ENCODE data around the gene MED15. TPM values are rescaled to one million over a fixed set of nuclear protein-coding genes. Genes with fewer than 3 reads are reported as not detected.

MED15 gene
- total RNA-seq, 1 experiment from 2014 or later, result 87.9 TPM

- no peak for DNase-seq
- Histone ChIP-seq H3F3A (ENCODE audit: insufficient read depth, low read depth) (peaks cover 35% of the 10 kb centered on the region), H3K4me3 (peak overlapping the region; percentile 66), H3K36me3 (ENCODE audit: low read depth) (0 out of 2 replicates have a peak, but pooled peaks cover 1% of the 10 kb centered on the region), H3K9me3 (ENCODE audit: insufficient read depth, low read depth) (no peaks in the 10 kb centered on the region), H3K9me2 (ENCODE audit: insufficient read depth) (no peaks in the 10 kb centered on the region), H3K27me3 (ENCODE audit: insufficient read depth, low read depth) (no peaks in the 10 kb centered on the region), H2AFZ (no peak overlapping the region), H4K20me1 (ENCODE audit: insufficient read depth) (peaks cover 8% of the 10 kb centered on the region), H3K4me2 (peak overlapping the region; percentile 100), H3K4me1 (replicated peaks; ENCODE audit: insufficient read depth) (peaks cover 33% of the 10 kb centered on the region), H3K79me2 (ENCODE audit: low read depth) (peaks cover 63% of the 10 kb centered on the region), H3K27ac (peak overlapping the region; percentile 98)
- intact Hi-C loops (cut with micrococcal nuclease; ENCODE audit: unreplicated experiment), result loop anchor here (1.0 kb wide), 2 partner anchors 21 to 58 kb away; no protein-coding TSS in a partner anchor
- TSS peak; percentile 94 for BruUV-seq (replicated peaks)
- TF ChIP-seq CTCF (conservative IDR thresholded peaks at IDR 0.05) (no peak), EZH2 (IDR thresholded peaks at IDR 0.05; ENCODE audit: low read depth) (no peak)
- POLR2A ChIA-PET (ENCODE audit: unreplicated experiment), result interaction anchor here (0.6 to 0.9 kb wide), 3 partner anchors 21 to 58 kb away, joined by 3 to 29 read pairs (median 4); no protein-coding TSS in a partner anchor
- CTCF ChIA-PET, result interaction anchor here (0.7 kb wide), 1 partner anchor 58 kb away, joined by 3 read pairs; no protein-coding TSS in a partner anchor
Measured at GRCh38 chr22:20508815-20509271, 1.4 kb downstream of the MED15 start.

- peak; percentile 66 to 81 for DNase-seq
- intact Hi-C loops (cut with micrococcal nuclease; ENCODE audit: unreplicated experiment), result loop anchor here (1.0 kb wide), 2 partner anchors 21 to 58 kb away; no protein-coding TSS in a partner anchor
Measured at GRCh38 chr22:20509344-20510047, 2.1 kb downstream of the MED15 start.

More at GRCh38 chr22:20509344-20510047, 2.1 kb downstream of the MED15 start:
- BruUV-seq (replicated peaks), result no TSS peak
- no peaks in the 10 kb centered on the region for H3K27me3 ChIP-seq (ENCODE audit: insufficient read depth, low read depth)
- peak overlapping the region; percentile 98 for H3K27ac ChIP-seq
- peak overlapping the region; percentile 66 for H3K4me3 ChIP-seq
- H4K20me1 ChIP-seq (ENCODE audit: insufficient read depth), result peaks cover 15% of the 10 kb centered on the region
- CTCF ChIA-PET, result interaction anchor here (0.5 to 0.7 kb wide), 2 partner anchors 10 to 57 kb away, joined by 3 to 9 read pairs; no protein-coding TSS in a partner anchor
- H3K4me2 ChIP-seq, result peak overlapping the region; percentile 100
- TF ChIP-seq CTCF (conservative IDR thresholded peaks at IDR 0.05) (no peak), EZH2 (IDR thresholded peaks at IDR 0.05; ENCODE audit: low read depth) (no peak)
- H3K4me1 ChIP-seq (replicated peaks; ENCODE audit: insufficient read depth), result peaks cover 27% of the 10 kb centered on the region
- H3K36me3 ChIP-seq (ENCODE audit: low read depth), result 0 out of 2 replicates have a peak, but pooled peaks cover 8% of the 10 kb centered on the region
- peaks cover 29% of the 10 kb centered on the region for H3F3A ChIP-seq (ENCODE audit: insufficient read depth, low read depth)
- H3K9me3 ChIP-seq (ENCODE audit: insufficient read depth, low read depth), result no peaks in the 10 kb centered on the region
- POLR2A ChIA-PET (ENCODE audit: unreplicated experiment), result interaction anchor here (0.6 to 0.9 kb wide), 2 partner anchors 20 to 22 kb away, joined by 3 to 29 read pairs; no protein-coding TSS in a partner anchor
- peaks cover 70% of the 10 kb centered on the region for H3K79me2 ChIP-seq (ENCODE audit: low read depth)
- no peak overlapping the region for H2AFZ ChIP-seq
- H3K9me2 ChIP-seq (ENCODE audit: insufficient read depth), result no peaks in the 10 kb centered on the region

Data from PC-9 (cell line).